IMR-90 (cell line): ENCODE data around the gene EIF1. TPM values are rescaled to one million over a fixed set of nuclear protein-coding genes. Genes with fewer than 3 reads are reported as not detected.
A peak's percentile ranks its signal among the peaks of the same experiment; 100 is the strongest.

Source experiments
- ATAC-seq: fragments of 200-7000 bp; cut with Tn5 transposase; 2 replicates; pipeline ENCODE4 v1.9.1; 2020; ENCODE audit warnings: low read depth, mild to moderate bottlenecking, moderate library complexity
- BruUV-seq: library from RNA; stranded (reverse); fragments of 400-500 nt; replicated peaks from 2 replicates; lab custom pipeline; 2021; lab: Mats Ljungman, UMichigan
- CTCF ChIA-PET: fragments of 300-600 bp; formaldehyde crosslinking; extraction: SDS; loops from one replicate; lab custom pipeline; 2021; ENCODE audit warnings: antibody characterized with exemption; lab: Yijun Ruan, JAX
- POLR2A ChIA-PET: fragments of 300-600 bp; sonication (Branson Sonifier 250); formaldehyde crosslinking; loops from one replicate; lab custom pipeline; 2022; ENCODE audit warnings: antibody characterized with exemption; ENCODE audit not compliant: unreplicated experiment; lab: Charles Lee
- DNase-seq: peaks from one replicate; pipeline ENCODE4 v3.0.0; 2013
- H2AFZ ChIP-seq: replicated peaks from 2 replicates; pipeline ENCODE3; 2013; ENCODE audit warnings: low read length, mild to moderate bottlenecking; ENCODE audit not compliant: poor library complexity
- H2AK5ac ChIP-seq: 2 replicates; pipeline ENCODE4 v1.6.1; 2013; ENCODE audit warnings: low read depth, low read length, inconsistent platforms
- H2AK9ac ChIP-seq: replicated peaks from 2 replicates; pipeline ENCODE3; 2013; ENCODE audit warnings: mild to moderate bottlenecking, low read depth, low read length, moderate library complexity; ENCODE audit not compliant: poor library complexity
- H2BK120ac ChIP-seq: 2 replicates; pipeline ENCODE4 v1.6.1; 2013; ENCODE audit warnings: low read depth, low read length, inconsistent platforms
- H2BK15ac ChIP-seq: 3 replicates; pipeline ENCODE4 v1.6.1; 2013; ENCODE audit warnings: low read depth, low read length, inconsistent platforms
- H2BK20ac ChIP-seq: 2 replicates; pipeline ENCODE4 v1.6.1; 2013; ENCODE audit warnings: low read depth, mild to moderate bottlenecking, inconsistent platforms, low read length, moderate library complexity
- H2BK5ac ChIP-seq: 2 replicates; pipeline ENCODE4 v1.6.1; 2013; ENCODE audit warnings: mild to moderate bottlenecking, low read depth, low read length, inconsistent platforms; ENCODE audit not compliant: poor library complexity, severe bottlenecking
- H3K14ac ChIP-seq: replicated peaks from 2 replicates; pipeline ENCODE4 v1.6.1; 2013; ENCODE audit warnings: low read depth, low read length, inconsistent platforms
- H3K18ac ChIP-seq: 2 replicates; pipeline ENCODE4 v1.6.1; 2013; ENCODE audit warnings: low read depth, low read length, control low read depth
- H3K23ac ChIP-seq: 2 replicates; pipeline ENCODE4 v1.6.1; 2013; ENCODE audit warnings: low read depth, low read length, inconsistent platforms
- H3K27ac ChIP-seq: 2 replicates; pipeline ENCODE4 v1.5.1; 2013; ENCODE audit warnings: mild to moderate bottlenecking, control low read depth, low read length; ENCODE audit not compliant: insufficient read depth
- H3K27me3 ChIP-seq: 2 replicates; pipeline ENCODE4 v1.6.1; 2013; ENCODE audit warnings: low read length; ENCODE audit not compliant: control insufficient read depth, insufficient read depth
- H3K36me3 ChIP-seq: 2 replicates; pipeline ENCODE4 v1.6.1; 2013; ENCODE audit warnings: low read length, mixed read lengths; ENCODE audit not compliant: control insufficient read depth, insufficient read depth
- H3K4ac ChIP-seq: 2 replicates; pipeline ENCODE4 v1.6.1; 2013; ENCODE audit warnings: low read depth, low read length, inconsistent platforms
- H3K4me1 ChIP-seq: 2 replicates; pipeline ENCODE4 v1.6.1; 2013; ENCODE audit warnings: low read length, mixed read lengths; ENCODE audit not compliant: control insufficient read depth, insufficient read depth
- H3K4me2 ChIP-seq: 2 replicates; pipeline ENCODE4 v1.6.1; 2013; ENCODE audit warnings: low read depth, mild to moderate bottlenecking, control low read depth, low read length, moderate library complexity
- H3K4me3 ChIP-seq: 2 replicates; pipeline ENCODE4 v1.5.1; 2013; ENCODE audit warnings: low read depth, mild to moderate bottlenecking, control low read depth, low read length, moderate library complexity; ENCODE audit not compliant: insufficient read depth
- H3K56ac ChIP-seq: 2 replicates; pipeline ENCODE4 v1.6.1; 2013; ENCODE audit warnings: low read length, inconsistent platforms; ENCODE audit not compliant: insufficient read depth; ENCODE audit errors: extremely low read depth
- H3K79me1 ChIP-seq, 2 experiments: 2 replicates each; pipeline ENCODE4 v1.6.1; 2013; ENCODE audit warnings: low read length in 2 of 2, inconsistent platforms in 1 of 2, low read depth in 1 of 2
- H3K9ac ChIP-seq: 2 replicates; pipeline ENCODE4 v1.6.1; 2013; ENCODE audit warnings: low read depth, low read length, control low read depth
- H3K9me1 ChIP-seq: 2 replicates; pipeline ENCODE4 v1.6.1; 2013; ENCODE audit warnings: low read length, inconsistent platforms; ENCODE audit not compliant: insufficient read depth
- H3K9me3 ChIP-seq: 2 replicates; pipeline ENCODE4 v1.6.1; 2013; ENCODE audit warnings: low read length; ENCODE audit not compliant: control insufficient read depth, insufficient read depth
- H4K20me1 ChIP-seq: 2 replicates; pipeline ENCODE4 v1.6.1; 2013; ENCODE audit warnings: low read length, inconsistent platforms; ENCODE audit not compliant: insufficient read depth
- H4K5ac ChIP-seq: 2 replicates; pipeline ENCODE4 v1.6.1; 2013; ENCODE audit warnings: mild to moderate bottlenecking, low read depth, low read length, control low read depth
- H4K8ac ChIP-seq, 2 experiments: 2 replicates each; pipeline ENCODE4 v1.6.1; 2013; ENCODE audit warnings: low read depth in 2 of 2, low read length in 2 of 2, control low read depth in 1 of 2, inconsistent platforms in 1 of 2
- H4K91ac ChIP-seq: 2 replicates; pipeline ENCODE4 v1.6.1; 2013; ENCODE audit warnings: low read depth, low read length, inconsistent platforms; ENCODE audit not compliant: insufficient read depth
- CEBPB ChIP-seq: IDR thresholded peaks from 2 replicates; pipeline ENCODE4 v1.6.1; 2012; ENCODE audit warnings: low read depth, low read length, improper control_type of control experiment
- CTCF ChIP-seq: conservative IDR thresholded peaks from 2 replicates; pipeline ENCODE4 v1.5.1; 2012; ENCODE audit warnings: mild to moderate bottlenecking, low read depth, low read length, improper control_type of control experiment
- ELK1 ChIP-seq: fragments of 150-350 bp; IDR thresholded peaks from 2 replicates; pipeline ENCODE4 v1.6.1; 2016; ENCODE audit warnings: low read depth, mild to moderate bottlenecking, low read length, moderate library complexity, borderline replicate concordance
- FOS ChIP-seq: fragments of 150-350 bp; IDR thresholded peaks from 2 replicates; pipeline ENCODE4 v1.6.1; 2016; ENCODE audit warnings: low read depth, low read length
- MAFK ChIP-seq: IDR thresholded peaks from 2 replicates; pipeline ENCODE4 v1.6.1; 2012; ENCODE audit warnings: low read depth, low read length, improper control_type of control experiment
- MXI1 ChIP-seq: IDR thresholded peaks from 2 replicates; pipeline ENCODE4 v1.6.1; 2012; ENCODE audit warnings: low read depth, mild to moderate bottlenecking, low read length, moderate library complexity, borderline replicate concordance
- RCOR1 ChIP-seq: IDR thresholded peaks from 2 replicates; pipeline ENCODE4 v1.6.1; 2012; ENCODE audit warnings: mild to moderate bottlenecking, low read length, improper control_type of control experiment; ENCODE audit not compliant: insufficient replicate concordance
- SMC3 ChIP-seq: fragments of 150-350 bp; IDR thresholded peaks from 2 replicates; pipeline ENCODE4 v1.6.1; 2016; ENCODE audit warnings: low read depth, mild to moderate bottlenecking, antibody characterized with exemption, low read length, moderate library complexity
- USF2 ChIP-seq: fragments of 150-350 bp; IDR thresholded peaks from 2 replicates; pipeline ENCODE4 v1.6.1; 2017; ENCODE audit warnings: mild to moderate bottlenecking, antibody characterized with exemption, low read length, low read depth
- WGBS, 2 experiments: methylation state at CpG; one replicate each; pipeline versions ENCODE4 v1.1.5 to v1.1.7; 2013; ENCODE audit warnings: missing lambda C conversion rate in 2 of 2; ENCODE audit not compliant: insufficient read length in 1 of 2; ENCODE audit errors: extremely low coverage in 2 of 2; 5-methylcytosine and 5-hydroxymethylcytosine counted together
- dilution Hi-C: fragments of 300-500 bp; cut with HindIII; formaldehyde crosslinking; loops from one replicate; pipeline ENCODE4 v1.14.3; 2018; ENCODE audit warnings: low sequenced_read_pairs; ENCODE audit not compliant: unreplicated experiment
- in situ Hi-C: fragments of 300-500 bp; cut with MboI; formaldehyde crosslinking; loops from 3 replicates; pipeline ENCODE4 v1.14.3; 2019; ENCODE audit warnings: low sequenced_read_pairs, inconsistent platforms, mixed read lengths
- intact Hi-C: fragments of 100-400 bp; cut with micrococcal nuclease; formaldehyde crosslinking; loops from 2 replicates; pipeline ENCODE4 v1.10.0; 2022
- polyA plus RNA-seq, 3 experiments: library from polyadenylated mRNA; depleted of rRNA; stranded (reverse); fragments of >200 nt; gene quantifications; 2 replicates each; pipeline ENCODE4 v1.2.3, GENCODE V29; 2012; ENCODE audit warnings: low replicate concordance in 1 of 3
- total RNA-seq: library from RNA; depleted of rRNA; stranded (reverse); fragments of >200 nt; gene quantifications from 2 replicates; pipeline ENCODE4 v1.2.3, GENCODE V29; 2012

EIF1 gene
- total and polyA plus RNA-seq, 2 of the 4 experiments (the other 2 are of a cell fraction): 89.4 to 381 TPM

- no peak overlapping the region for H2BK20ac ChIP-seq
- H2BK15ac ChIP-seq: no peak overlapping the region
- H4K5ac ChIP-seq: no peak overlapping the region
- H2BK120ac ChIP-seq: no peak overlapping the region
- peak overlapping the region; percentile 15; the same call in 1 of the 2 replicates for H2AK5ac ChIP-seq
- H3K18ac ChIP-seq: no peak overlapping the region
- H4K20me1 ChIP-seq: no peaks in the 10 kb centered on the region
- H3K27ac ChIP-seq: no peak overlapping the region
- TF ChIP-seq MAFK (no peak), USF2 (no peak), FOS (no peak), ELK1 (no peak), MXI1 (no peak), CEBPB (no peak), CTCF (no peak), SMC3 (no peak), RCOR1 (no peak)
- no peak overlapping the region for H4K8ac ChIP-seq
- no peaks in the 10 kb centered on the region for H3K79me1 ChIP-seq
- no TSS peak for BruUV-seq
- no peak overlapping the region for H3K4ac ChIP-seq
- no peak overlapping the region for H3K56ac ChIP-seq
- dilution Hi-C loops (no loop called here), in situ Hi-C loops (loop anchor here (25.0 kb wide), 1 partner anchor 1293 kb away; the partner anchor contains the start of gene GJD3), intact Hi-C loops (no loop called here)
- H3K23ac ChIP-seq: no peak overlapping the region
- H4K91ac ChIP-seq: no peak overlapping the region
- H2AFZ ChIP-seq: no peak overlapping the region
- H2BK5ac ChIP-seq: no peak overlapping the region
- no peak overlapping the region for H3K9ac ChIP-seq
- H3K4me1 ChIP-seq: no peaks in the 10 kb centered on the region
- no peaks in the 10 kb centered on the region for H3K9me3 ChIP-seq
- no peak overlapping the region for H3K4me2 ChIP-seq
- POLR2A ChIA-PET: no interaction called here
- CTCF ChIA-PET: interaction anchor here (2.6 kb wide), 1 partner anchor 8 kb away, joined by 17 read pairs; no protein-coding TSS in a partner anchor
- no peak for DNase-seq
- WGBS, 2 experiments: 72% methylated on average over 7 of the region's 24 CpGs; no CpG with 5 or more reads in 1 of the 2 experiments
- no peak for ATAC-seq
- H2AK9ac ChIP-seq: peak overlapping the region; percentile 40
- H3K27me3 ChIP-seq: peaks cover 3% of the 10 kb centered on the region; the same call in 1 of the 2 replicates
- H3K4me3 ChIP-seq: no peak overlapping the region
- no peaks in the 10 kb centered on the region for H3K36me3 ChIP-seq
- no peak overlapping the region for H3K14ac ChIP-seq
- H3K9me1 ChIP-seq: peaks cover 5% of the 10 kb centered on the region
These were observed 33.7 kb upstream of the EIF1 start for GRCh38 chr17:41654678-41655607.
